OCI-LY7 (cell line): ENCODE data around the gene APBB2.

Experiments
- CTCF ChIP-seq: fragments of 200-600 bp; sonication (generic); conservative IDR thresholded peaks from 2 replicates; pipeline ENCODE4 v1.5.1; 2014; ENCODE audit warnings: mild to moderate bottlenecking, antibody characterized with exemption, low read length, moderate library complexity, mixed read lengths
- EZH2phosphoT487 ChIP-seq: fragments of 200-600 bp; sonication (generic); IDR thresholded peaks from 2 replicates; pipeline ENCODE4 v1.6.1; 2018; ENCODE audit warnings: low read depth, borderline replicate concordance, mild to moderate bottlenecking, mixed run types, antibody characterized with exemption, low read length, moderate library complexity, mixed read lengths

GRCh38 chr4:41103657-41104056 is 110.7 kb downstream of the APBB2 start:
- TF ChIP-seq CTCF (no peak), EZH2phosphoT487 (no peak)
